ENCODE results near the gene TSNAXIP1. TPM values are rescaled to one million over a fixed set of nuclear protein-coding genes. Genes with fewer than 3 reads are reported as not detected.

The TSNAXIP1 gene
- total and polyA plus RNA-seq, 7 experiments from 2014 or later = 0.24 to 1.1 (median 0.54) TPM; not detected in 2

GRCh38 chr16:67800338-67800926 lies 6.3 kb upstream of the TSNAXIP1 start:
- Mint-ChIP-seq H3K27me3 (no peaks in the 10 kb centered on the region), H3K4me3 (peak overlapping the region in 3 of 10 donors; percentile 5 to 76 (median 56)), H3K4me1 (peaks cover 45 to 81% (median 73%) of the 10 kb centered on the region in 7 donors), H3K36me3 (peaks cover 4 to 48% (median 14%) of the 10 kb centered on the region in 5 donors), H3K27ac (peak overlapping the region in 8 of 9 donors; percentile 28 to 78 (median 62)), H3K9me3 (peaks cover 0 to 2% (median 0%) of the 10 kb centered on the region in 11 donors)
- POLR2A ChIA-PET = interaction anchor here (0.6 to 1.7 kb wide), 3 partner anchors 8 to 217 kb away, joined by 3 to 7 read pairs (median 4); partner anchors contain the start of gene GFOD2
- ATAC-seq = peak; percentile 36
- peaks cover 28 to 37% of the 10 kb centered on the region in 2 donors for H3K4me1 ChIP-seq (ENCODE audit: control insufficient read depth in 2 of 2, insufficient read depth in 2 of 2, low read length in 2 of 2)
- H3K36me3 ChIP-seq (ENCODE audit: control insufficient read depth in 2 of 3, insufficient read depth in 3 of 3, low read length in 3 of 3) = peaks cover 0 to 21% (median 0%) of the 10 kb centered on the region in 3 experiments
- H3K27ac ChIP-seq (ENCODE audit: low read depth, low read length) = no peak overlapping the region
- CTCF ChIA-PET = interaction anchor here (0.5 to 4.3 kb wide), 3 partner anchors 15 to 280 kb away, joined by 3 to 29 read pairs (median 5); no protein-coding TSS in a partner anchor
- no peak overlapping the region for H3K4me3 ChIP-seq (ENCODE audit: low read length)
- H3K27me3 ChIP-seq (ENCODE audit: control insufficient read depth in 2 of 2, insufficient read depth in 2 of 2, low read length in 2 of 2) = no peaks in the 10 kb centered on the region
- intact Hi-C loops (cut with micrococcal nuclease) = loop anchor here (10.0 kb wide), 1 partner anchor 644 kb away; the partner anchor contains the start of gene SMPD3 (in 2 of the 2)
- H3K9me3 ChIP-seq (ENCODE audit: control insufficient read depth in 2 of 3, low read length in 3 of 3) = no peaks in the 10 kb centered on the region
- no peak for DNase-seq

- ChIA-PET CTCF (interaction anchor here (0.6 to 4.3 kb wide), 6 partner anchors 14 to 280 kb away, joined by 3 to 29 read pairs (median 4); no protein-coding TSS in a partner anchor), POLR2A (interaction anchor here (0.6 to 1.7 kb wide), 7 partner anchors 8 to 531 kb away, joined by 3 to 7 read pairs (median 4); partner anchors contain the start of gene GFOD2)
- H3K4me3 ChIP-seq (ENCODE audit: low read length) = peak overlapping the region; percentile 26
- H3K4me1 ChIP-seq (ENCODE audit: control insufficient read depth in 2 of 2, insufficient read depth in 2 of 2, low read length in 2 of 2) = peaks cover 33 to 42% of the 10 kb centered on the region in 2 donors
- Mint-ChIP-seq H3K36me3 (peaks cover 4 to 50% (median 14%) of the 10 kb centered on the region in 5 donors), H3K9me3 (peaks cover 0 to 2% (median 0%) of the 10 kb centered on the region in 11 donors), H3K27me3 (no peaks in the 10 kb centered on the region), H3K4me1 (peaks cover 45 to 84% (median 77%) of the 10 kb centered on the region in 7 donors), H3K27ac (peak overlapping the region in 7 of 9 donors; percentile 12 to 83 (median 76)), H3K4me3 (peak overlapping the region; percentile 48 to 76 (median 66))
- peaks cover 0 to 24% (median 0%) of the 10 kb centered on the region in 3 experiments for H3K36me3 ChIP-seq (ENCODE audit: control insufficient read depth in 2 of 3, insufficient read depth in 3 of 3, low read length in 3 of 3)
- no peak for ATAC-seq
- no peak overlapping the region for H3K27ac ChIP-seq (ENCODE audit: low read depth, low read length)
- no peaks in the 10 kb centered on the region for H3K27me3 ChIP-seq (ENCODE audit: control insufficient read depth in 2 of 2, insufficient read depth in 2 of 2, low read length in 2 of 2)
- no peak for DNase-seq
- no peaks in the 10 kb centered on the region for H3K9me3 ChIP-seq (ENCODE audit: control insufficient read depth in 2 of 3, low read length in 3 of 3)
- intact Hi-C loops (cut with micrococcal nuclease) = loop anchor here (10.0 kb wide), 1 partner anchor 644 kb away; the partner anchor contains the start of gene SMPD3 (in 2 of the 2)
Observed at GRCh38 chr16:67801241-67801640, 5.4 kb upstream of the TSNAXIP1 start.

GRCh38 chr16:67801883-67802282 lies 4.8 kb upstream of the TSNAXIP1 start:
- no peak overlapping the region for H3K4me3 ChIP-seq (ENCODE audit: low read length)
- peak in 6 of 9 donors; percentile 35 to 57 (median 48) for DNase-seq
- peak overlapping the region; percentile 48 to 76 (median 66) for H3K4me3 Mint-ChIP-seq
- H3K9me3 ChIP-seq (ENCODE audit: control insufficient read depth in 2 of 3, low read length in 3 of 3) = no peaks in the 10 kb centered on the region
- H3K27me3 ChIP-seq (ENCODE audit: control insufficient read depth in 2 of 2, insufficient read depth in 2 of 2, low read length in 2 of 2) = no peaks in the 10 kb centered on the region
- peaks cover 33 to 42% of the 10 kb centered on the region in 2 donors for H3K4me1 ChIP-seq (ENCODE audit: control insufficient read depth in 2 of 2, insufficient read depth in 2 of 2, low read length in 2 of 2)
- ChIA-PET POLR2A (interaction anchor here (0.6 to 1.7 kb wide), 14 partner anchors 9 to 530 kb away, joined by 3 to 7 read pairs (median 4); partner anchors contain the start of genes ACD and GFOD2), CTCF (interaction anchor here (0.6 to 4.3 kb wide), 5 partner anchors 14 to 281 kb away, joined by 3 to 29 read pairs (median 4); no protein-coding TSS in a partner anchor)
- H3K27me3 Mint-ChIP-seq = no peaks in the 10 kb centered on the region
- intact Hi-C loops (cut with micrococcal nuclease) = loop anchor here (10.0 kb wide), 1 partner anchor 643 kb away; the partner anchor contains the start of gene SMPD3 (in 2 of the 2)
- peaks cover 0 to 2% (median 0%) of the 10 kb centered on the region in 11 donors for H3K9me3 Mint-ChIP-seq
- H3K27ac Mint-ChIP-seq = peak overlapping the region; percentile 3 to 83 (median 69)
- peaks cover 0 to 25% (median 0%) of the 10 kb centered on the region in 3 experiments for H3K36me3 ChIP-seq (ENCODE audit: control insufficient read depth in 2 of 3, insufficient read depth in 3 of 3, low read length in 3 of 3)
- peaks cover 4 to 47% (median 14%) of the 10 kb centered on the region in 5 donors for H3K36me3 Mint-ChIP-seq
- peaks cover 38 to 80% (median 76%) of the 10 kb centered on the region in 7 donors for H3K4me1 Mint-ChIP-seq
- peak overlapping the region; percentile 6 for H3K27ac ChIP-seq (ENCODE audit: low read depth, low read length)
- no peak for ATAC-seq

- Histone ChIP-seq H3K4me1 (ENCODE audit: control insufficient read depth in 2 of 2, insufficient read depth in 2 of 2, low read length in 2 of 2) (peaks cover 37 to 50% of the 10 kb centered on the region in 2 donors), H3K27me3 (ENCODE audit: control insufficient read depth in 2 of 2, insufficient read depth in 2 of 2, low read length in 2 of 2) (no peaks in the 10 kb centered on the region), H3K36me3 (ENCODE audit: control insufficient read depth in 2 of 3, insufficient read depth in 3 of 3, low read length in 3 of 3) (peaks cover 0 to 16% (median 0%) of the 10 kb centered on the region in 3 experiments), H3K27ac (ENCODE audit: low read depth, low read length) (no peak overlapping the region), H3K9me3 (ENCODE audit: control insufficient read depth in 2 of 3, low read length in 3 of 3) (no peaks in the 10 kb centered on the region), H3K4me3 (ENCODE audit: low read length) (no peak overlapping the region)
- intact Hi-C loops (cut with micrococcal nuclease) = loop anchor here (10.0 kb wide), 1 partner anchor 641 kb away; the partner anchor contains the start of gene SMPD3 (in 2 of the 2)
- peak overlapping the region; percentile 17 to 96 (median 51) for H3K27ac Mint-ChIP-seq
- no peak for DNase-seq
- CTCF ChIA-PET = interaction anchor here (1.6 kb wide), 1 partner anchor 13 kb away, joined by 4 read pairs; no protein-coding TSS in a partner anchor
- peaks cover 0 to 2% (median 0%) of the 10 kb centered on the region in 11 donors for H3K9me3 Mint-ChIP-seq
- no peak for ATAC-seq
- H3K36me3 Mint-ChIP-seq = peaks cover 4 to 40% (median 10%) of the 10 kb centered on the region in 5 donors
- peak overlapping the region; percentile 25 to 92 (median 56) for H3K4me3 Mint-ChIP-seq
- H3K27me3 Mint-ChIP-seq = no peaks in the 10 kb centered on the region
- H3K4me1 Mint-ChIP-seq = peaks cover 34 to 71% (median 63%) of the 10 kb centered on the region in 7 donors
- POLR2A ChIA-PET = no interaction called here
Observed at GRCh38 chr16:67803894-67804293, 2.8 kb upstream of the TSNAXIP1 start.

- Mint-ChIP-seq H3K4me1 (peaks cover 28 to 65% (median 58%) of the 10 kb centered on the region in 7 donors), H3K27ac (peak overlapping the region; percentile 21 to 96 (median 81)), H3K36me3 (peaks cover 0 to 40% (median 6%) of the 10 kb centered on the region in 5 donors), H3K4me3 (peak overlapping the region; percentile 75 to 97 (median 94)), H3K9me3 (no peaks in the 10 kb centered on the region), H3K27me3 (no peaks in the 10 kb centered on the region)
- intact Hi-C loops (cut with micrococcal nuclease) = loop anchor here (5.0 to 10.0 kb wide), 3 partner anchors 268 to 1582 kb away; partner anchors contain the start of genes SMPD3 (in 2 of the 2) and TERF2 (in 1 of the 2)
- DNase-seq (no peak), ATAC-seq (no peak)
- ChIA-PET POLR2A (no interaction called here), CTCF (interaction anchor here (1.6 kb wide), 1 partner anchor 12 kb away, joined by 4 read pairs; no protein-coding TSS in a partner anchor)
- Histone ChIP-seq H3K27ac (ENCODE audit: low read depth, low read length) (peak overlapping the region; percentile 89), H3K4me1 (ENCODE audit: control insufficient read depth in 2 of 2, insufficient read depth in 2 of 2, low read length in 2 of 2) (peaks cover 37 to 50% of the 10 kb centered on the region in 2 donors), H3K36me3 (ENCODE audit: control insufficient read depth in 2 of 3, insufficient read depth in 3 of 3, low read length in 3 of 3) (peaks cover 0 to 15% (median 0%) of the 10 kb centered on the region in 3 experiments), H3K4me3 (ENCODE audit: low read length) (peak overlapping the region; percentile 88), H3K9me3 (ENCODE audit: control insufficient read depth in 2 of 3, low read length in 3 of 3) (no peaks in the 10 kb centered on the region), H3K27me3 (ENCODE audit: control insufficient read depth in 2 of 2, insufficient read depth in 2 of 2, low read length in 2 of 2) (no peaks in the 10 kb centered on the region)
Observed at GRCh38 chr16:67804853-67805542, 1.7 kb upstream of the TSNAXIP1 start.
